Effector memory CD8-positive, alpha-beta T cell (primary cell): ENCODE measurements around the gene SIM1.
A peak's percentile ranks its signal among the peaks of the same experiment; 100 is the strongest.

ENCODE experiments used
- ATAC-seq: fragments of 150-1000 bp; cut with Tn5 transposase; replicated peaks from 2 replicates; pipeline ENCODE4 v1.10.0; 2021; ENCODE audit warnings: mild to moderate bottlenecking, moderate library complexity
- DNase-seq, 3 experiments: peaks; one replicate each; pipeline ENCODE4 v3.0.0; 2021
- H3K27ac Mint-ChIP-seq, 2 donors: one replicate each; pipeline ENCODE4 v1.8.0; 2022; ENCODE audit warnings: mild to moderate bottlenecking in 2 of 2, mixed read lengths in 2 of 2, moderate library complexity in 2 of 2
- H3K27me3 Mint-ChIP-seq, 2 donors: one replicate each; pipeline ENCODE4 v1.8.0; 2022; ENCODE audit warnings: mixed read lengths in 2 of 2
- H3K36me3 Mint-ChIP-seq: one replicate; pipeline ENCODE4 v1.8.0; 2022; ENCODE audit warnings: mild to moderate bottlenecking, moderate library complexity, mixed read lengths; ENCODE audit not compliant: insufficient read depth
- H3K4me1 Mint-ChIP-seq, 2 donors: one replicate each; pipeline ENCODE4 v1.8.0; 2022; ENCODE audit warnings: low read depth in 2 of 2, mixed read lengths in 2 of 2
- H3K4me3 Mint-ChIP-seq, 2 donors: one replicate each; pipeline ENCODE4 v1.8.0; 2022; ENCODE audit warnings: mild to moderate bottlenecking in 2 of 2, mixed read lengths in 2 of 2, moderate library complexity in 2 of 2
- H3K9me3 Mint-ChIP-seq, 2 donors: one replicate each; pipeline ENCODE4 v1.8.0; 2022; ENCODE audit warnings: mixed read lengths in 2 of 2

SIM1 gene

GRCh38 chr6:100456141-100456907 is 8.4 kb downstream of the SIM1 start:
- H3K36me3 Mint-ChIP-seq: peaks cover 7% of the 10 kb centered on the region
- H3K27me3 Mint-ChIP-seq: peaks cover 0 to 53% of the 10 kb centered on the region in 2 donors
- no peak for DNase-seq
- no peak overlapping the region for H3K4me3 Mint-ChIP-seq
- ATAC-seq: no peak
- H3K27ac Mint-ChIP-seq: no peak overlapping the region
- H3K9me3 Mint-ChIP-seq: peaks cover 0 to 3% of the 10 kb centered on the region in 2 donors
- peaks cover 1 to 7% of the 10 kb centered on the region in 2 donors for H3K4me1 Mint-ChIP-seq

GRCh38 chr6:100455230-100456124 is 9.2 kb downstream of the SIM1 start:
- Mint-ChIP-seq H3K4me3 (peak overlapping the region in 1 of 2 donors; percentile 18), H3K27ac (no peak overlapping the region), H3K27me3 (peaks cover 0 to 45% of the 10 kb centered on the region in 2 donors), H3K36me3 (peaks cover 7% of the 10 kb centered on the region), H3K4me1 (peaks cover 0 to 5% of the 10 kb centered on the region in 2 donors), H3K9me3 (peaks cover 0 to 3% of the 10 kb centered on the region in 2 donors)
- DNase-seq (no peak), ATAC-seq (no peak)

- no peak overlapping the region for H3K4me3 Mint-ChIP-seq
- peaks cover 0 to 37% of the 10 kb centered on the region in 2 donors for H3K27me3 Mint-ChIP-seq
- no peak for ATAC-seq
- H3K9me3 Mint-ChIP-seq: peaks cover 0 to 3% of the 10 kb centered on the region in 2 donors
- H3K27ac Mint-ChIP-seq: no peak overlapping the region
- peaks cover 7% of the 10 kb centered on the region for H3K36me3 Mint-ChIP-seq
- H3K4me1 Mint-ChIP-seq: peaks cover 0 to 5% of the 10 kb centered on the region in 2 donors
- no peak for DNase-seq
Measured at GRCh38 chr6:100454551-100455229, 10.0 kb downstream of the SIM1 start.

GRCh38 chr6:100453701-100454521 is 10.8 kb downstream of the SIM1 start:
- no peak for ATAC-seq
- H3K4me1 Mint-ChIP-seq: peaks cover 0 to 10% of the 10 kb centered on the region in 2 donors
- no peak overlapping the region for H3K4me3 Mint-ChIP-seq
- H3K27ac Mint-ChIP-seq: no peak overlapping the region
- peaks cover 7% of the 10 kb centered on the region for H3K36me3 Mint-ChIP-seq
- DNase-seq: no peak
- peaks cover 0 to 3% of the 10 kb centered on the region in 2 donors for H3K9me3 Mint-ChIP-seq
- H3K27me3 Mint-ChIP-seq: peaks cover 0 to 29% of the 10 kb centered on the region in 2 donors

GRCh38 chr6:100452998-100453397 is 11.7 kb downstream of the SIM1 start:
- Mint-ChIP-seq H3K4me1 (peaks cover 0 to 8% of the 10 kb centered on the region in 2 donors), H3K9me3 (peaks cover 0 to 3% of the 10 kb centered on the region in 2 donors), H3K4me3 (no peak overlapping the region), H3K27me3 (peaks cover 0 to 28% of the 10 kb centered on the region in 2 donors), H3K36me3 (peaks cover 4% of the 10 kb centered on the region), H3K27ac (no peak overlapping the region)
- no peak for ATAC-seq
- DNase-seq: no peak

GRCh38 chr6:100451577-100451976 is 13.1 kb downstream of the SIM1 start:
- H3K27me3 Mint-ChIP-seq: peaks cover 0 to 27% of the 10 kb centered on the region in 2 donors
- peaks cover 0 to 6% of the 10 kb centered on the region in 2 donors for H3K4me1 Mint-ChIP-seq
- no peaks in the 10 kb centered on the region for H3K36me3 Mint-ChIP-seq
- no peak overlapping the region for H3K27ac Mint-ChIP-seq
- H3K4me3 Mint-ChIP-seq: no peak overlapping the region
- DNase-seq (no peak), ATAC-seq (no peak)
- H3K9me3 Mint-ChIP-seq: no peaks in the 10 kb centered on the region

GRCh38 chr6:100449239-100449691 is 15.5 kb downstream of the SIM1 start:
- no peak for DNase-seq
- Mint-ChIP-seq H3K36me3 (no peaks in the 10 kb centered on the region), H3K27ac (no peak overlapping the region), H3K4me1 (peaks cover 0 to 6% of the 10 kb centered on the region in 2 donors), H3K9me3 (no peaks in the 10 kb centered on the region), H3K27me3 (peaks cover 12 to 34% of the 10 kb centered on the region in 2 donors), H3K4me3 (no peak overlapping the region)
- ATAC-seq: no peak

GRCh38 chr6:100447900-100448748 is 16.6 kb downstream of the SIM1 start:
- H3K27ac Mint-ChIP-seq: no peak overlapping the region
- DNase-seq (no peak), ATAC-seq (no peak)
- H3K27me3 Mint-ChIP-seq: peaks cover 24 to 37% of the 10 kb centered on the region in 2 donors
- H3K4me3 Mint-ChIP-seq: no peak overlapping the region
- no peaks in the 10 kb centered on the region for H3K36me3 Mint-ChIP-seq
- H3K4me1 Mint-ChIP-seq: peaks cover 0 to 6% of the 10 kb centered on the region in 2 donors
- H3K9me3 Mint-ChIP-seq: no peaks in the 10 kb centered on the region

- peaks cover 24 to 37% of the 10 kb centered on the region in 2 donors for H3K27me3 Mint-ChIP-seq
- H3K4me3 Mint-ChIP-seq: no peak overlapping the region
- no peaks in the 10 kb centered on the region for H3K36me3 Mint-ChIP-seq
- no peak for DNase-seq
- H3K4me1 Mint-ChIP-seq: peaks cover 0 to 6% of the 10 kb centered on the region in 2 donors
- H3K9me3 Mint-ChIP-seq: no peaks in the 10 kb centered on the region
- H3K27ac Mint-ChIP-seq: no peak overlapping the region
- no peak for ATAC-seq
Measured at GRCh38 chr6:100447081-100447899, 17.4 kb downstream of the SIM1 start.

- H3K9me3 Mint-ChIP-seq: no peaks in the 10 kb centered on the region
- H3K4me3 Mint-ChIP-seq: no peak overlapping the region
- no peaks in the 10 kb centered on the region for H3K36me3 Mint-ChIP-seq
- peaks cover 33 to 42% of the 10 kb centered on the region in 2 donors for H3K27me3 Mint-ChIP-seq
- ATAC-seq (no peak), DNase-seq (no peak)
- H3K27ac Mint-ChIP-seq: no peak overlapping the region
- peaks cover 0 to 6% of the 10 kb centered on the region in 2 donors for H3K4me1 Mint-ChIP-seq
Measured at GRCh38 chr6:100446115-100447080, 18.3 kb downstream of the SIM1 start.
